H1 (cell line): ENCODE measurements around the gene RASL10B. TPM values are rescaled to one million over a fixed set of nuclear protein-coding genes. Genes with fewer than 3 reads are reported as not detected.

Source experiments
- CTCF ChIA-PET: fragments of 300-600 bp; sonication (Branson Sonifier 250); formaldehyde crosslinking; loops from one replicate; lab custom pipeline; 2021; ENCODE audit not compliant: partially characterized antibody; lab: Charles Lee
- POLR2A ChIA-PET: fragments of 300-600 bp; sonication (Branson Sonifier 250); formaldehyde crosslinking; loops from one replicate; lab custom pipeline; 2021; ENCODE audit warnings: inconsistent platforms; ENCODE audit not compliant: partially characterized antibody; lab: Charles Lee
- DNase-seq, 2 experiments: peaks; one replicate each; pipeline versions ENCODE4 v3.0.0 to v3.0.0-alpha.2; 2010 to 2022; ENCODE audit warnings: low spot score in 2 of 2, low read depth in 1 of 2, mixed read lengths in 1 of 2
- FAIRE-seq: peaks from 2 replicates; lab custom pipeline; 2011; peaks lifted over from hg19 to GRCh38; lab: Jason Lieb, UNC
- H2AFZ ChIP-seq: 2 replicates; pipeline ENCODE4 v1.8.1; 2012; ENCODE audit warnings: low read length, inconsistent platforms
- H2AK5ac ChIP-seq: 2 replicates; pipeline ENCODE4 v1.6.1; 2013; ENCODE audit warnings: low read depth, low read length
- H2BK120ac ChIP-seq: replicated peaks from 2 replicates; pipeline ENCODE3; 2013; ENCODE audit warnings: low read depth, low read length, inconsistent platforms
- H2BK12ac ChIP-seq: 2 replicates; pipeline ENCODE4 v1.6.1; 2013; ENCODE audit warnings: low read depth, low read length
- H2BK15ac ChIP-seq: 2 replicates; pipeline ENCODE4 v1.6.1; 2013; ENCODE audit warnings: low read length
- H2BK20ac ChIP-seq: 2 replicates; pipeline ENCODE4 v1.6.1; 2013; ENCODE audit warnings: low read length
- H2BK5ac ChIP-seq: 2 replicates; pipeline ENCODE4 v1.6.1; 2013; ENCODE audit warnings: low read depth, low read length
- H3K14ac ChIP-seq: 2 replicates; pipeline ENCODE4 v1.6.1; 2013; ENCODE audit warnings: inconsistent platforms; ENCODE audit not compliant: insufficient read length
- H3K18ac ChIP-seq: 2 replicates; pipeline ENCODE4 v1.6.1; 2013; ENCODE audit warnings: low read length; ENCODE audit errors: extremely low read depth
- H3K23ac ChIP-seq: 2 replicates; pipeline ENCODE4 v1.6.1; 2013; ENCODE audit warnings: inconsistent platforms; ENCODE audit not compliant: insufficient read length
- H3K23me2 ChIP-seq: 2 replicates; pipeline ENCODE4 v1.6.1; 2013; ENCODE audit warnings: low read depth, low read length
- H3K27ac ChIP-seq: 2 replicates; pipeline ENCODE4 v1.6.1; 2011; ENCODE audit warnings: low read depth, low read length, inconsistent platforms
- H3K27me3 ChIP-seq, 4 experiments: replicated peaks in 1 of 4; 1 replicate in 1 of 4; 2 replicates in 3 of 4; pipeline versions ENCODE4 v1.6.1 to v1.8.1; 2011 to 2013; ENCODE audit warnings: low read length in 3 of 4, mild to moderate bottlenecking in 3 of 4, inconsistent platforms in 2 of 4, mixed read lengths in 2 of 4, moderate library complexity in 1 of 4; ENCODE audit not compliant: control insufficient read depth in 3 of 4, insufficient read depth in 3 of 4; ENCODE audit errors: extremely low read depth in 1 of 4
- H3K36me3 ChIP-seq, 4 experiments: 2 replicates each; pipeline versions ENCODE4 v1.6.1 to v1.8.1; 2011 to 2013; ENCODE audit warnings: mild to moderate bottlenecking in 4 of 4, low read length in 3 of 4, moderate library complexity in 2 of 4, control low read depth in 1 of 4, inconsistent platforms in 1 of 4; ENCODE audit not compliant: insufficient read depth in 4 of 4, control insufficient read depth in 2 of 4
- H3K4ac ChIP-seq: replicated peaks from 2 replicates; pipeline ENCODE3; 2013; ENCODE audit warnings: low read length, low read depth, mixed read lengths, inconsistent platforms; ENCODE audit not compliant: insufficient read length
- H3K4me1 ChIP-seq, 4 experiments: replicated peaks in 1 of 4; 1 replicate in 1 of 4; 2 replicates in 3 of 4; pipeline versions ENCODE4 v1.6.1 to v1.8.1; 2011 to 2013; ENCODE audit warnings: low read length in 3 of 4, inconsistent platforms in 2 of 4, mixed read lengths in 1 of 4; ENCODE audit not compliant: insufficient read depth in 4 of 4, control insufficient read depth in 3 of 4
- H3K4me2 ChIP-seq, 2 experiments: 2 replicates each; pipeline versions ENCODE4 v1.6.1 to v1.8.1; 2011 to 2013; ENCODE audit warnings: low read depth in 2 of 2, low read length in 2 of 2, control low read depth in 1 of 2, inconsistent platforms in 1 of 2, mild to moderate bottlenecking in 1 of 2; ENCODE audit not compliant: insufficient read depth in 1 of 2
- H3K4me3 ChIP-seq, 4 experiments: fragments of 200-600, 300-600 bp in 1 of 4; sonication (generic), shearing (Covaris generic), sonication (Bioruptor Twin) in 1 of 4; 2 replicates each; pipeline versions ENCODE4 v1.5.1 to v1.8.1; 2011 to 2016; ENCODE audit warnings: low read length in 4 of 4, low read depth in 3 of 4, control low read depth in 2 of 4, inconsistent platforms in 2 of 4, mild to moderate bottlenecking in 2 of 4, mixed read lengths in 1 of 4, moderate library complexity in 1 of 4; ENCODE audit not compliant: insufficient read depth in 2 of 4; ENCODE audit errors: extremely low read depth in 1 of 4
- H3K56ac ChIP-seq: replicated peaks from 2 replicates; pipeline ENCODE3; 2013; ENCODE audit warnings: low read depth, mild to moderate bottlenecking, mixed read lengths, low read length, inconsistent platforms; ENCODE audit not compliant: insufficient read length
- H3K79me1 ChIP-seq: 2 replicates; pipeline ENCODE4 v1.6.1; 2013; ENCODE audit warnings: low read depth, low read length, control low read depth
- H3K79me2 ChIP-seq, 2 experiments: 2 replicates each; pipeline versions ENCODE4 v1.6.1 to v1.8.1; 2012 to 2013; ENCODE audit warnings: low read length in 2 of 2, mild to moderate bottlenecking in 2 of 2, inconsistent platforms in 1 of 2; ENCODE audit not compliant: insufficient read depth in 2 of 2, control insufficient read depth in 1 of 2
- H3K9ac ChIP-seq, 4 experiments: replicated peaks in 1 of 4; 1 replicate in 1 of 4; 2 replicates in 3 of 4; pipeline versions ENCODE4 v1.6.1 to v1.8.1; 2011 to 2013; ENCODE audit warnings: low read depth in 3 of 4, low read length in 3 of 4, control low read depth in 2 of 4, mild to moderate bottlenecking in 2 of 4, moderate library complexity in 2 of 4, inconsistent platforms in 1 of 4; ENCODE audit errors: extremely low read depth in 1 of 4
- H3K9me3 ChIP-seq, 2 experiments: 2 replicates each; pipeline versions ENCODE4 v1.6.1 to v1.8.1; 2012 to 2013; ENCODE audit warnings: mild to moderate bottlenecking in 2 of 2, moderate library complexity in 2 of 2, control low read depth in 1 of 2, inconsistent platforms in 1 of 2, low read depth in 1 of 2, low read length in 1 of 2, mixed read lengths in 1 of 2; ENCODE audit not compliant: insufficient read depth in 2 of 2
- H4K20me1 ChIP-seq, 2 experiments: replicated peaks in 1 of 2; 2 replicates each; pipeline versions ENCODE3 to v1.8.1; 2011 to 2013; ENCODE audit warnings: inconsistent platforms in 2 of 2, low read length in 2 of 2, mild to moderate bottlenecking in 1 of 2; ENCODE audit not compliant: insufficient read depth in 2 of 2, control insufficient read depth in 1 of 2
- H4K5ac ChIP-seq: 2 replicates; pipeline ENCODE4 v1.6.1; 2013; ENCODE audit warnings: low read length, low read depth, mixed read lengths, inconsistent platforms; ENCODE audit not compliant: insufficient read length
- H4K8ac ChIP-seq: 2 replicates; pipeline ENCODE4 v1.8.0; 2013; ENCODE audit warnings: mild to moderate bottlenecking, moderate library complexity, low read length, inconsistent platforms; ENCODE audit not compliant: insufficient read depth; ENCODE audit errors: extremely low read depth
- H4K91ac ChIP-seq: replicated peaks from 2 replicates; pipeline ENCODE3; 2013; ENCODE audit warnings: low read length, mixed read lengths, inconsistent platforms; ENCODE audit not compliant: insufficient read length
- ATF3 ChIP-seq: IDR thresholded peaks from 2 replicates; pipeline ENCODE4 v1.6.1; 2011; ENCODE audit warnings: low read depth, mild to moderate bottlenecking, low read length; ENCODE audit not compliant: insufficient read depth
- CREB1 ChIP-seq: IDR thresholded peaks from 2 replicates; pipeline ENCODE4 v1.6.1; 2012; ENCODE audit warnings: inconsistent platforms
- KDM5A ChIP-seq: fragments of 200-600 bp; IDR thresholded peaks from 2 replicates; pipeline ENCODE4 v1.7.1; 2012; ENCODE audit warnings: mild to moderate bottlenecking, low read length, inconsistent platforms, mixed read lengths
- RXRA ChIP-seq: IDR thresholded peaks from 2 replicates; pipeline ENCODE4 v1.6.1; 2011; ENCODE audit warnings: low read depth, mild to moderate bottlenecking, low read length, moderate library complexity; ENCODE audit not compliant: insufficient read depth
- SIRT6 ChIP-seq: IDR thresholded peaks from one replicate; pipeline ENCODE4 v1.7.1; 2012; ENCODE audit warnings: low read length, inconsistent platforms
- SP4 ChIP-seq: IDR thresholded peaks from 2 replicates; pipeline ENCODE4 v1.6.1; 2012; ENCODE audit warnings: low read length, inconsistent platforms
- SRF ChIP-seq: IDR thresholded peaks from 2 replicates; pipeline ENCODE4 v1.6.1; 2011; ENCODE audit warnings: mild to moderate bottlenecking, low read depth, low read length, moderate library complexity
- TAF7 ChIP-seq: optimal IDR thresholded peaks from 2 replicates; pipeline ENCODE3; 2011; ENCODE audit warnings: low read depth, mild to moderate bottlenecking, inconsistent platforms, low read length, moderate library complexity, borderline replicate concordance
- YY1 ChIP-seq: IDR thresholded peaks from 2 replicates; pipeline ENCODE4 v1.6.1; 2011; ENCODE audit warnings: low read depth, mild to moderate bottlenecking, low read length
- WGBS, 2 experiments: shearing (Covaris generic) in 1 of 2; methylation state at CpG; one replicate each; pipeline versions ENCODE4 v1.1.6 to v1.1.7; 2013 to 2015; ENCODE audit warnings: low lambda C conversion rate in 2 of 2, mixed read lengths in 2 of 2, inconsistent platforms in 1 of 2, low coverage in 1 of 2, missing lambda C conversion rate in 1 of 2; ENCODE audit not compliant: insufficient replicate concordance in 2 of 2, insufficient coverage in 1 of 2, insufficient read length in 1 of 2; ENCODE audit errors: extremely low coverage in 1 of 2, missing lambda C conversion rate in 1 of 2; 5-methylcytosine and 5-hydroxymethylcytosine counted together
- polyA plus RNA-seq, 7 experiments: library from polyadenylated mRNA; depleted of rRNA in 3 of 7; stranded (reverse) in 5 of 7; unstranded in 2 of 7; fragments of >200 nt in 5 of 7; fragments of 200-250 nt in 2 of 7; gene quantifications; 1 replicate in 5 of 7; 2 replicates in 1 of 7; 4 replicates in 1 of 7; pipeline versions ENCODE4 v1.2.1 to v1.2.3, GENCODE V29; 2011 to 2013; ENCODE audit warnings: missing spikeins in 2 of 7, mixed read lengths in 2 of 7
- total RNA-seq: library from RNA; stranded (reverse); fragmentation: NEBNext Ultra II Directional; extraction: Animal tissue kit (Norgen Biotek cat#: 25700); gene quantifications from 2 replicates; pipeline ENCODE4 v1.2.1, GENCODE V29; 2021
- TF ChIP-seq, protein P1 (sequence below): IDR thresholded peaks from 2 replicates; pipeline ENCODE4 v1.6.1; 2011; ENCODE audit warnings: low read length, improper control_type of control experiment

Gene RASL10B
- total and polyA plus RNA-seq, 2 of the 8 experiments (the other 6 are each of a cell fraction or from before 2014, with no cell fraction given), result 17.5 to 22.8 TPM

DNA sequence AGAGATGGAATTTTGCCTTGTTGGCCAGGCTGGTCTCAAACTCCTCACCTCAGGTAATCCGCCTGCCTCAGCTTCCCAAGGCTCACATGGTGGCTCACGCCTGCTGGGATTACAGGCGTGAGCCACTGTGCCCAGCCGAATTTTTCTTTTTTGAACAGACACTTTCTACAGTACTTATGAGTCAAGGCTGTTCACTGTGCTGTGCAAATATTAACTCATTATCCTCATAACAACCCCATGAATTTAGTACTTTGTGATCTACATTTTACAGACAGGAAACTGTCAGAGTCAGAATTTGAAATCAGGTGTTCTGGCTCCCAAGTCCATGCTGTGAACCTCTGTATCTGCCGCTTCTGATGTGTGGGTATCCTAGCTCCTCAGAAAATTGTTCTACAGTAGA, 25.7 kb upstream of the RASL10B start:
- Histone ChIP-seq H2BK5ac (no peak overlapping the region), H3K27ac (no peak overlapping the region), H3K9me3 (no peaks in the 10 kb centered on the region), H2AK5ac (no peak overlapping the region), H2BK15ac (no peak overlapping the region), H3K4me3 (no peak overlapping the region), H3K36me3 (peaks cover 0 to 16% (median 8%) of the 10 kb centered on the region in 4 experiments; a peak in 3 of 8 replicates), H3K56ac (no peak overlapping the region), H3K9ac (no peak overlapping the region), H2AFZ (no peak overlapping the region), H3K79me2 (no peaks in the 10 kb centered on the region), H4K91ac (no peak overlapping the region), H4K8ac (no peak overlapping the region), H3K27me3 (no peaks in the 10 kb centered on the region)
- no peak for DNase-seq
- POLR2A ChIA-PET, result interaction anchor here (1.3 kb wide), 2 partner anchors 10 to 20 kb away, joined by 3 to 4 read pairs; no protein-coding TSS in a partner anchor
- no peak for TF ChIP-seq SP4
- TF ChIP-seq SRF, result no peak
- TF ChIP-seq, protein P1, sequence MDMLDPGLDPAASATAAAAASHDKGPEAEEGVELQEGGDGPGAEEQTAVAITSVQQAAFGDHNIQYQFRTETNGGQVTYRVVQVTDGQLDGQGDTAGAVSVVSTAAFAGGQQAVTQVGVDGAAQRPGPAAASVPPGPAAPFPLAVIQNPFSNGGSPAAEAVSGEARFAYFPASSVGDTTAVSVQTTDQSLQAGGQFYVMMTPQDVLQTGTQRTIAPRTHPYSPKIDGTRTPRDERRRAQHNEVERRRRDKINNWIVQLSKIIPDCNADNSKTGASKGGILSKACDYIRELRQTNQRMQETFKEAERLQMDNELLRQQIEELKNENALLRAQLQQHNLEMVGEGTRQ, result no peak
- TF ChIP-seq YY1, result no peak
- no peak for TF ChIP-seq CREB1
- TF ChIP-seq ATF3, result no peak
- no peak for TF ChIP-seq RXRA
- no peak for TF ChIP-seq SIRT6
- no peak for TF ChIP-seq TAF7
- TF ChIP-seq KDM5A, result no peak
- TF ChIP-seq, all 59 proteins: peak for 0
- no peak overlapping the region for H2BK12ac ChIP-seq
- H3K14ac ChIP-seq, result no peak overlapping the region
- no peak overlapping the region for H3K4me2 ChIP-seq
- H3K23me2 ChIP-seq, result no peaks in the 10 kb centered on the region
- no peak overlapping the region for H4K5ac ChIP-seq
- H3K4me1 ChIP-seq, result no peaks in the 10 kb centered on the region
- CTCF ChIA-PET, result interaction anchor here (0.9 to 1.2 kb wide), 2 partner anchors 42 to 93 kb away, joined by 4 read pairs; no protein-coding TSS in a partner anchor
- H3K4ac ChIP-seq, result no peak overlapping the region
- WGBS, 2 experiments, result 93% methylated on average over 5 of the region's 5 CpGs; no CpG with 5 or more reads in 1 of the 2 experiments
- H3K23ac ChIP-seq, result no peak overlapping the region
- H3K18ac ChIP-seq, result no peak overlapping the region
- no peak overlapping the region for H2BK20ac ChIP-seq
- H3K79me1 ChIP-seq, result no peaks in the 10 kb centered on the region; the same call in 1 of the 2 replicates
- FAIRE-seq, result no peak
- H2BK120ac ChIP-seq, result no peak overlapping the region
- peaks cover 0 to 2% of the 10 kb centered on the region in 2 experiments for H4K20me1 ChIP-seq
